IMR-90 (cell line): Measurements from ENCODE around the gene ASCL5.

Source experiments
- BHLHE40 ChIP-seq: fragments of 150-350 bp; IDR thresholded peaks from 2 replicates; pipeline ENCODE4 v1.6.1; 2016; ENCODE audit warnings: mild to moderate bottlenecking, low read depth, low read length
- CEBPB ChIP-seq: IDR thresholded peaks from 2 replicates; pipeline ENCODE4 v1.6.1; 2012; ENCODE audit warnings: low read depth, low read length, improper control_type of control experiment
- CTCF ChIP-seq: conservative IDR thresholded peaks from 2 replicates; pipeline ENCODE4 v1.5.1; 2012; ENCODE audit warnings: mild to moderate bottlenecking, low read depth, low read length, improper control_type of control experiment
- FOS ChIP-seq: fragments of 150-350 bp; IDR thresholded peaks from 2 replicates; pipeline ENCODE4 v1.6.1; 2016; ENCODE audit warnings: low read depth, low read length
- MAFK ChIP-seq: IDR thresholded peaks from 2 replicates; pipeline ENCODE4 v1.6.1; 2012; ENCODE audit warnings: low read depth, low read length, improper control_type of control experiment
- MAZ ChIP-seq: IDR thresholded peaks from 2 replicates; pipeline ENCODE4 v1.6.1; 2012; ENCODE audit warnings: low read depth, mild to moderate bottlenecking, low read length, improper control_type of control experiment, moderate library complexity, borderline replicate concordance
- MXI1 ChIP-seq: IDR thresholded peaks from 2 replicates; pipeline ENCODE4 v1.6.1; 2012; ENCODE audit warnings: low read depth, mild to moderate bottlenecking, low read length, moderate library complexity, borderline replicate concordance
- NFE2L2 ChIP-seq: fragments of 150-350 bp; IDR thresholded peaks from 2 replicates; pipeline ENCODE4 v1.6.1; 2016; ENCODE audit warnings: low read depth, mild to moderate bottlenecking, low read length
- POLR2A ChIP-seq: IDR thresholded peaks from 2 replicates; pipeline ENCODE4 v1.6.1; 2012; ENCODE audit warnings: mild to moderate bottlenecking, low read depth, low read length
- RAD21 ChIP-seq: IDR thresholded peaks from 2 replicates; pipeline ENCODE4 v1.6.1; 2012; ENCODE audit warnings: low read length, improper control_type of control experiment
- RCOR1 ChIP-seq: IDR thresholded peaks from 2 replicates; pipeline ENCODE4 v1.6.1; 2012; ENCODE audit warnings: mild to moderate bottlenecking, low read length, improper control_type of control experiment; ENCODE audit not compliant: insufficient replicate concordance
- RFX5 ChIP-seq: IDR thresholded peaks from 2 replicates; pipeline ENCODE4 v1.8.0; 2012; ENCODE audit warnings: low read depth, mild to moderate bottlenecking, low read length, moderate library complexity
- SMC3 ChIP-seq: fragments of 150-350 bp; IDR thresholded peaks from 2 replicates; pipeline ENCODE4 v1.6.1; 2016; ENCODE audit warnings: low read depth, mild to moderate bottlenecking, antibody characterized with exemption, low read length, moderate library complexity
- USF2 ChIP-seq: fragments of 150-350 bp; IDR thresholded peaks from 2 replicates; pipeline ENCODE4 v1.6.1; 2017; ENCODE audit warnings: mild to moderate bottlenecking, antibody characterized with exemption, low read length, low read depth

DNA sequence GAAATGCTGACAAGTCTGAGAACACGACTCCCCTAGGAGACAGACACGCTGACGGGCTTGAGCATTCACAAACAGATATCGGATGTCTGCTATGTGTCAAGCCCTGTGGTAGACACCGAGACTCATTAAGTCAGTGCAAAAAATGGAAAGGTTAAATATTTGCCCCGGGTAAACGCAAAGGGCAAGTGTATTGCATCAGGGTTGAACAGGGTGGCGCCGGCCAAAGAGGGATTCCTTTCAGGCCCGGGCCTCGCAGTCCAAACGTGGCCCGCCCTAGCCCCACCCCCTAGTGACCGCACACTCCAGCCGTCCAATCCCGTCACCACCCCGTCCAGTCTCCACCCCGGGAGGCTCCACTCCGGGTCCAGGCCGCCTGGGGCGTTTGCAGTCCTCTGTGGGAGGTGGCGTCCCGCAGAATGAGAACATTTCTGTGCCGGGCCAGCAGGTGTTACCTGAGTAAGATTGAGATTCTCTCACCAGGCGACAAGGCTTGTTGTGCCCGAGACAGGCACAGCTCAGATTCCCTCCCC, 43.6 kb upstream of the ASCL5 start:
- TF ChIP-seq CTCF: no peak
- TF ChIP-seq NFE2L2: no peak
- no peak for TF ChIP-seq RFX5
- peak; percentile 68 for TF ChIP-seq POLR2A
- TF ChIP-seq RAD21: no peak
- TF ChIP-seq MAZ: no peak
- peak; percentile 83 for TF ChIP-seq CEBPB
- no peak for TF ChIP-seq MXI1
- TF ChIP-seq USF2: no peak
- no peak for TF ChIP-seq BHLHE40
- TF ChIP-seq SMC3: 0 out of 2 replicates have a peak, but pooled peaks have one; percentile 1
- TF ChIP-seq RCOR1: no peak
- TF ChIP-seq MAFK: no peak
- no peak for TF ChIP-seq FOS
